GM12878 (cell line): ENCODE measurements around the gene FRMD3. TPM values are rescaled to one million over a fixed set of nuclear protein-coding genes. Genes with fewer than 3 reads are reported as not detected.

Experiments used
- ATAC-seq: fragments of 200-7000 bp; cut with Tn5 transposase; 3 replicates; pipeline ENCODE4 v1.9.1; 2020; ENCODE audit warnings: mild to moderate bottlenecking, moderate library complexity
- BruUV-seq: library from RNA; stranded (reverse); fragments of 400-500 nt; replicated peaks from 2 replicates; lab custom pipeline; 2021; lab: Mats Ljungman, UMichigan
- CTCF ChIA-PET: fragments of 300-600 bp; sonication (Branson Sonifier 250); formaldehyde crosslinking; extraction: SDS; loops from one replicate; lab custom pipeline; 2021; ENCODE audit warnings: inconsistent platforms; lab: Yijun Ruan, JAX
- POLR2A ChIA-PET: fragments of 350-600 bp; formaldehyde crosslinking; extraction: SDS; loops from one replicate; lab custom pipeline; 2021; ENCODE audit warnings: inconsistent platforms; lab: Charles Lee
- RAD21 ChIA-PET: fragments of 300-600 bp; sonication (Branson Sonifier 250); formaldehyde crosslinking; loops from one replicate; lab custom pipeline; 2023; ENCODE audit warnings: antibody characterized with exemption; ENCODE audit not compliant: unreplicated experiment; lab: Charles Lee
- SMC1A ChIA-PET: fragments of 300-600 bp; sonication (Branson Sonifier 250); formaldehyde crosslinking; loops from one replicate; lab custom pipeline; 2023; ENCODE audit not compliant: unreplicated experiment, uncharacterized antibody; lab: Charles Lee
- DNase-seq: peaks from one replicate; pipeline ENCODE4 v3.0.0-alpha.2; 2011; ENCODE audit warnings: low read depth, low spot score
- FAIRE-seq: peaks from 3 replicates; lab custom pipeline; 2011; peaks lifted over from hg19 to GRCh38; lab: Jason Lieb, UNC
- H2AFZ ChIP-seq: 2 replicates; pipeline ENCODE4 v1.6.0; 2011; ENCODE audit warnings: low read depth, low read length, control low read depth; ENCODE audit not compliant: control insufficient read depth
- H3K27ac ChIP-seq: 2 replicates; pipeline ENCODE4 v1.5.1; 2011; ENCODE audit warnings: control low read depth; ENCODE audit not compliant: control insufficient read depth, insufficient read depth
- H3K27me3 ChIP-seq, 2 experiments: replicated peaks in 1 of 2; 2 replicates each; pipeline versions ENCODE4 v1.6.0 to v1.6.1; 2011; ENCODE audit warnings: low read length in 1 of 2; ENCODE audit not compliant: control insufficient read depth in 2 of 2, insufficient read depth in 2 of 2
- H3K36me3 ChIP-seq, 2 experiments: 2 replicates each; pipeline ENCODE4 v1.5.1; 2011; ENCODE audit warnings: low read length in 1 of 2; ENCODE audit not compliant: control insufficient read depth in 2 of 2, insufficient read depth in 2 of 2
- H3K4me1 ChIP-seq: 2 replicates; pipeline ENCODE4 v1.6.1; 2011; ENCODE audit warnings: mild to moderate bottlenecking, low read length, moderate library complexity, mixed read lengths; ENCODE audit not compliant: control insufficient read depth, insufficient read depth
- H3K4me2 ChIP-seq: 2 replicates; pipeline ENCODE4 v1.6.0; 2011; ENCODE audit warnings: control low read depth; ENCODE audit not compliant: control insufficient read depth, insufficient read depth
- H3K4me3 ChIP-seq: fragments of 200-600 bp; sonication (generic); 2 replicates; pipeline ENCODE4 v1.5.1; 2016
- H3K79me2 ChIP-seq: 2 replicates; pipeline ENCODE4 v1.6.0; 2011; ENCODE audit warnings: low read length; ENCODE audit not compliant: control insufficient read depth, insufficient read depth
- H3K9ac ChIP-seq: 2 replicates; pipeline ENCODE4 v1.8.0; 2011; ENCODE audit warnings: low read length, control low read depth, mixed read lengths; ENCODE audit not compliant: control insufficient read depth, insufficient read depth
- H3K9me3 ChIP-seq: replicated peaks from 3 replicates; pipeline ENCODE4 v1.5.1; 2011; ENCODE audit warnings: mild to moderate bottlenecking, low read length; ENCODE audit not compliant: control insufficient read depth, insufficient read depth
- H4K20me1 ChIP-seq: 2 replicates; pipeline ENCODE4 v1.6.0; 2011; ENCODE audit not compliant: control insufficient read depth, insufficient read depth
- ETV6 ChIP-seq, 2 experiments: fragments of 450-650 bp in 1 of 2; IDR thresholded peaks in 1 of 2; conservative IDR thresholded peaks in 1 of 2; 2 replicates each; pipeline ENCODE4 v1.6.1; 2014; ENCODE audit warnings: antibody characterized with exemption in 1 of 2, borderline replicate concordance in 1 of 2, low read depth in 1 of 2, mild to moderate bottlenecking in 1 of 2, moderate library complexity in 1 of 2
- FOXK2 ChIP-seq: fragments of 450-650 bp; IDR thresholded peaks from 2 replicates; pipeline ENCODE4 v1.6.1; 2017; ENCODE audit warnings: mild to moderate bottlenecking, moderate library complexity
- FOXM1 ChIP-seq: IDR thresholded peaks from 2 replicates; pipeline ENCODE4 v1.6.1; 2012; ENCODE audit warnings: low read depth, mild to moderate bottlenecking, inconsistent platforms, low read length, moderate library complexity
- MYB ChIP-seq: fragments of 150-350 bp; IDR thresholded peaks from 2 replicates; pipeline ENCODE4 v1.6.1; 2014; ENCODE audit warnings: mild to moderate bottlenecking, low read depth, low read length, borderline replicate concordance
- NBN ChIP-seq: fragments of 450-650 bp; IDR thresholded peaks from 2 replicates; pipeline ENCODE4 v1.6.1; 2016
- PRDM15 ChIP-seq: fragments of 450-650 bp; formaldehyde crosslinking; IDR thresholded peaks from 2 replicates; pipeline ENCODE4 v1.4.0; 2020; ENCODE audit warnings: mild to moderate bottlenecking, moderate library complexity
- TBL1XR1 ChIP-seq: IDR thresholded peaks from 2 replicates; pipeline ENCODE4 v1.6.1; 2012; ENCODE audit warnings: low read depth, low read length, improper control_type of control experiment
- ZNF207 ChIP-seq: fragments of 450-650 bp; IDR thresholded peaks from 2 replicates; pipeline ENCODE4 v1.6.1; 2014; ENCODE audit warnings: antibody characterized with exemption, mild to moderate bottlenecking, borderline replicate concordance
- ZZZ3 ChIP-seq: IDR thresholded peaks from 2 replicates; pipeline ENCODE4 v1.6.1; 2011; ENCODE audit warnings: low read depth; ENCODE audit not compliant: control insufficient read depth, insufficient read length
- WGBS: methylation state at CpG from one replicate; pipeline ENCODE4 v1.1.6; 2016; ENCODE audit warnings: low lambda C conversion rate; ENCODE audit not compliant: insufficient replicate concordance, insufficient coverage; ENCODE audit errors: missing lambda C conversion rate; 5-methylcytosine and 5-hydroxymethylcytosine counted together
- in situ Hi-C: fragments of 300-500 bp; cut with MboI; formaldehyde crosslinking; loops from 9 replicates; pipeline ENCODE4 v1.14.3; 2018; ENCODE audit warnings: mixed read lengths
- intact Hi-C: fragments of 100-400 bp; cut with micrococcal nuclease; formaldehyde crosslinking; loops from one replicate; pipeline ENCODE4 v1.14.2; 2022; ENCODE audit not compliant: unreplicated experiment
- polyA plus RNA-seq, 11 experiments: library from polyadenylated mRNA; depleted of rRNA in 4 of 11; unstranded in 6 of 11; stranded (reverse) in 5 of 11; fragments of >200 nt; fragmentation: Nextera tagmentation in 4 of 11; fragmentation: Illumina TruSeq in 1 of 11; extraction: Ambion mirVana in 4 of 11; extraction: Trizol in 1 of 11; gene quantifications; 1 replicate in 1 of 11; 2 replicates in 10 of 11; pipeline versions ENCODE4 v1.2.1 to v1.2.3, GENCODE V29; 2011 to 2016; ENCODE audit warnings: inconsistent platforms in 2 of 11, missing spikeins in 2 of 11, low read depth in 1 of 11
- total RNA-seq, 4 experiments: library from RNA; depleted of rRNA in 3 of 4; stranded (reverse); fragments of >200 nt in 3 of 4; fragmentation: Illumina TruSeq in 1 of 4; extraction: Trizol in 1 of 4; gene quantifications; 2 replicates each; pipeline versions ENCODE4 v1.2.1 to v1.2.3, GENCODE V29; 2013 to 2021

Gene FRMD3
- total and polyA plus RNA-seq, 10 of the 15 experiments (the other 5 are each of a cell fraction or from before 2014, with no cell fraction given) = 0.04 to 0.68 (median 0.21) TPM; not detected in 1

GRCh38 chr9:83447351-83447750 is 90.8 kb downstream of the FRMD3 start:
- Histone ChIP-seq H3K4me2 (no peak overlapping the region), H3K9ac (no peak overlapping the region), H3K79me2 (no peaks in the 10 kb centered on the region), H3K27me3 (no peaks in the 10 kb centered on the region), H3K9me3 (no peaks in the 10 kb centered on the region), H4K20me1 (no peaks in the 10 kb centered on the region), H3K27ac (no peak overlapping the region), H2AFZ (no peak overlapping the region), H3K4me3 (no peak overlapping the region), H3K36me3 (no peaks in the 10 kb centered on the region), H3K4me1 (no peaks in the 10 kb centered on the region)
- TF ChIP-seq FOXK2 (no peak), NBN (no peak), ZNF207 (no peak), FOXM1 (no peak), TBL1XR1 (no peak), PRDM15 (CRISPR knock-in tag) (no peak), ETV6 (conservative IDR thresholded peaks at IDR 0.05 in 1 of 2, IDR thresholded peaks at IDR 0.05 in 1 of 2; ENCODE audit: borderline replicate concordance in 1 of 2, low read depth in 1 of 2) (no peak), MYB (no peak), ZZZ3 (no peak)
- BruUV-seq = no TSS peak
- FAIRE-seq (no peak), DNase-seq (no peak), ATAC-seq (no peak)
- POLR2A ChIA-PET = no interaction called here
- intact Hi-C loops (no loop called here), in situ Hi-C loops (no loop called here)
- RAD21 ChIA-PET = no interaction called here
- SMC1A ChIA-PET = no interaction called here
- 23% methylated on average over 6 of the region's 8 CpGs for WGBS
- CTCF ChIA-PET = no interaction called here
